Mesenchymal stem cell (in vitro differentiated cells and primary cell): ENCODE results near the gene GARIN5B.
A peak's percentile ranks its signal among the peaks of the same experiment; 100 is the strongest.

Source experiments
- DNase-seq: peaks from one replicate; pipeline ENCODE4 v3.0.0-alpha.2; 2013
- H2AFZ ChIP-seq: one replicate; pipeline ENCODE4 v1.6.1; 2013; ENCODE audit warnings: low read depth, mild to moderate bottlenecking, control low read depth, inconsistent platforms, low read length, moderate library complexity
- H2AK5ac ChIP-seq: 2 replicates; pipeline ENCODE4 v1.6.1; 2013; ENCODE audit warnings: low read length, moderate library complexity, mild to moderate bottlenecking, inconsistent platforms; ENCODE audit not compliant: severe bottlenecking
- H2BK120ac ChIP-seq: one replicate; pipeline ENCODE4 v1.6.1; 2013; ENCODE audit warnings: low read depth, mild to moderate bottlenecking, inconsistent platforms, low read length, moderate library complexity
- H2BK12ac ChIP-seq, 2 experiments: one replicate each; pipeline ENCODE4 v1.6.1; 2013; ENCODE audit warnings: inconsistent platforms in 2 of 2, low read length in 2 of 2, mild to moderate bottlenecking in 2 of 2, moderate library complexity in 2 of 2, control low read depth in 1 of 2
- H2BK15ac ChIP-seq: one replicate; pipeline ENCODE4 v1.6.1; 2013; ENCODE audit warnings: mild to moderate bottlenecking, low read depth, inconsistent platforms; ENCODE audit not compliant: poor library complexity, severe bottlenecking
- H2BK5ac ChIP-seq: 2 replicates; pipeline ENCODE4 v1.6.1; 2013; ENCODE audit warnings: low read depth, mild to moderate bottlenecking, low read length, control low read depth, inconsistent platforms; ENCODE audit not compliant: poor library complexity, severe bottlenecking
- H3K14ac ChIP-seq, 2 experiments: one replicate each; pipeline ENCODE4 v1.6.1; 2013; ENCODE audit warnings: inconsistent platforms in 2 of 2, low read length in 2 of 2, control low read depth in 1 of 2, mild to moderate bottlenecking in 1 of 2, moderate library complexity in 1 of 2
- H3K18ac ChIP-seq, 2 experiments: one replicate each; pipeline ENCODE4 v1.6.1; 2013; ENCODE audit warnings: inconsistent platforms in 2 of 2, low read length in 2 of 2, control low read depth in 1 of 2, low read depth in 1 of 2, mild to moderate bottlenecking in 1 of 2
- H3K23ac ChIP-seq, 2 experiments: one replicate each; pipeline ENCODE4 v1.6.1; 2013; ENCODE audit warnings: inconsistent platforms in 2 of 2, low read length in 2 of 2, mild to moderate bottlenecking in 2 of 2, moderate library complexity in 2 of 2, control low read depth in 1 of 2
- H3K27ac ChIP-seq: 2 replicates; pipeline ENCODE4 v1.5.1; 2013; ENCODE audit warnings: mild to moderate bottlenecking, moderate library complexity, low read length, control low read depth, inconsistent platforms; ENCODE audit not compliant: poor library complexity, severe bottlenecking
- H3K27me3 ChIP-seq, 2 experiments: 2 replicates each; pipeline versions ENCODE4 v1.6.1 to v1.7.0; 2013; ENCODE audit warnings: low read length in 2 of 2, mild to moderate bottlenecking in 2 of 2, moderate library complexity in 2 of 2, control low read depth in 1 of 2, inconsistent platforms in 1 of 2; ENCODE audit not compliant: control insufficient read depth in 1 of 2, insufficient read depth in 1 of 2
- H3K36me3 ChIP-seq, 2 experiments: 2 replicates each; pipeline versions ENCODE4 v1.6.1 to v1.7.0; 2013; ENCODE audit warnings: low read length in 2 of 2, control low read depth in 1 of 2, inconsistent platforms in 1 of 2, low read depth in 1 of 2, mild to moderate bottlenecking in 1 of 2; ENCODE audit not compliant: insufficient read depth in 2 of 2, control insufficient read depth in 1 of 2
- H3K4ac ChIP-seq, 2 experiments: one replicate each; pipeline ENCODE4 v1.6.1; 2013; ENCODE audit warnings: inconsistent platforms in 2 of 2, low read length in 2 of 2, mild to moderate bottlenecking in 2 of 2, moderate library complexity in 2 of 2, control low read depth in 1 of 2, low read depth in 1 of 2
- H3K4me1 ChIP-seq: 2 replicates; pipeline ENCODE4 v1.6.1; 2013; ENCODE audit warnings: low read depth, low read length, control low read depth; ENCODE audit not compliant: control insufficient read depth, insufficient read depth
- H3K4me2 ChIP-seq: 2 replicates; pipeline ENCODE4 v1.6.1; 2013; ENCODE audit warnings: low read length, mild to moderate bottlenecking, inconsistent platforms; ENCODE audit not compliant: poor library complexity, severe bottlenecking
- H3K4me3 ChIP-seq, 2 experiments: 2 replicates each; pipeline versions ENCODE4 v1.5.1 to v1.7.0; 2013; ENCODE audit warnings: low read length in 2 of 2, mild to moderate bottlenecking in 2 of 2, control low read depth in 1 of 2, low read depth in 1 of 2; ENCODE audit not compliant: insufficient read depth in 1 of 2
- H3K79me1 ChIP-seq: replicated peaks from 2 replicates; pipeline ENCODE4 v1.6.1; 2013; ENCODE audit warnings: mild to moderate bottlenecking, control low read depth, low read length, inconsistent platforms; ENCODE audit not compliant: poor library complexity, severe bottlenecking
- H3K9ac ChIP-seq: 2 replicates; pipeline ENCODE4 v1.7.0; 2013; ENCODE audit warnings: mild to moderate bottlenecking, low read length, moderate library complexity
- H3K9me3 ChIP-seq: 2 replicates; pipeline ENCODE4 v1.7.0; 2013; ENCODE audit warnings: mild to moderate bottlenecking, low read length; ENCODE audit not compliant: control insufficient read depth
- H4K8ac ChIP-seq: one replicate; pipeline ENCODE4 v1.6.1; 2013; ENCODE audit warnings: inconsistent platforms, mild to moderate bottlenecking, low read length, moderate library complexity
- H4K91ac ChIP-seq: one replicate; pipeline ENCODE4 v1.6.1; 2013; ENCODE audit warnings: mild to moderate bottlenecking, low read length, inconsistent platforms
- WGBS: methylation state at CpG from one replicate; pipeline ENCODE4 v1.1.7; 2013; ENCODE audit warnings: mixed read lengths; 5-methylcytosine and 5-hydroxymethylcytosine counted together

The GARIN5B gene

GRCh38 chr19:55319785-55320184, 43.3 kb downstream of the GARIN5B start:
- peak overlapping the region; percentile 29 for H3K9ac ChIP-seq
- peaks cover 8 to 33% of the 10 kb centered on the region in 2 experiments for H3K27me3 ChIP-seq
- no peak overlapping the region for H3K14ac ChIP-seq
- no peaks in the 10 kb centered on the region for H3K36me3 ChIP-seq
- H3K23ac ChIP-seq: no peak overlapping the region
- no peak overlapping the region for H2BK12ac ChIP-seq
- H3K27ac ChIP-seq: no peak overlapping the region
- H2AK5ac ChIP-seq: no peak overlapping the region
- DNase-seq: peak; percentile 50
- no peak overlapping the region for H3K4me3 ChIP-seq
- no peak overlapping the region for H2BK120ac ChIP-seq
- no peak overlapping the region for H3K4ac ChIP-seq
- no peaks in the 10 kb centered on the region for H3K79me1 ChIP-seq
- H3K18ac ChIP-seq: no peak overlapping the region
- H2BK5ac ChIP-seq: no peak overlapping the region
- peak overlapping the region; percentile 35 for H3K4me2 ChIP-seq
- 20% methylated on average over 21 of the region's 21 CpGs for WGBS
- peaks cover 3% of the 10 kb centered on the region for H3K9me3 ChIP-seq
- peaks cover 5% of the 10 kb centered on the region for H3K4me1 ChIP-seq
- no peak overlapping the region for H2BK15ac ChIP-seq
- H4K91ac ChIP-seq: no peak overlapping the region
- H4K8ac ChIP-seq: peak overlapping the region; percentile 8
- no peak overlapping the region for H2AFZ ChIP-seq

- Histone ChIP-seq H3K79me1 (no peaks in the 10 kb centered on the region), H2BK12ac (no peak overlapping the region), H3K4me1 (peaks cover 10% of the 10 kb centered on the region), H2BK120ac (no peak overlapping the region), H2BK15ac (no peak overlapping the region), H2AK5ac (no peak overlapping the region), H3K27ac (no peak overlapping the region), H3K9ac (no peak overlapping the region), H3K4me3 (no peak overlapping the region), H2BK5ac (no peak overlapping the region), H4K8ac (no peak overlapping the region), H4K91ac (no peak overlapping the region), H3K14ac (no peak overlapping the region), H2AFZ (no peak overlapping the region), H3K4me2 (no peak overlapping the region), H3K9me3 (peaks cover 3% of the 10 kb centered on the region), H3K23ac (no peak overlapping the region), H3K36me3 (peaks cover 0 to 12% of the 10 kb centered on the region in 2 experiments), H3K18ac (no peak overlapping the region), H3K27me3 (peaks cover 0 to 18% of the 10 kb centered on the region in 2 experiments), H3K4ac (no peak overlapping the region)
- DNase-seq: no peak
- WGBS: 92% methylated on average over 8 of the region's 8 CpGs
These were observed 46.4 kb downstream of the GARIN5B start for GRCh38 chr19:55316646-55317045.

- H3K4me3 ChIP-seq: no peak overlapping the region
These were observed 47.0 kb downstream of the GARIN5B start for GRCh38 chr19:55315956-55316525.

GRCh38 chr19:55314396-55314795, 48.7 kb downstream of the GARIN5B start:
- Histone ChIP-seq H3K79me1 (no peaks in the 10 kb centered on the region), H2AFZ (no peak overlapping the region), H3K36me3 (peaks cover 5 to 31% of the 10 kb centered on the region in 2 experiments), H3K4me3 (no peak overlapping the region), H2BK15ac (no peak overlapping the region), H2BK120ac (no peak overlapping the region), H3K4me2 (no peak overlapping the region), H4K91ac (no peak overlapping the region), H3K4ac (no peak overlapping the region), H3K18ac (no peak overlapping the region), H3K14ac (no peak overlapping the region), H2BK5ac (no peak overlapping the region), H3K27ac (no peak overlapping the region), H3K9me3 (peaks cover 3% of the 10 kb centered on the region), H3K27me3 (no peaks in the 10 kb centered on the region), H4K8ac (no peak overlapping the region), H3K9ac (no peak overlapping the region), H2AK5ac (no peak overlapping the region), H2BK12ac (no peak overlapping the region), H3K4me1 (peaks cover 5% of the 10 kb centered on the region), H3K23ac (no peak overlapping the region)
- 92% methylated on average over 8 of the region's 8 CpGs for WGBS
- DNase-seq: no peak

More at GRCh38 chr19:55315956-55316525, 47.0 kb downstream of the GARIN5B start:
- Histone ChIP-seq H3K14ac (no peak overlapping the region), H2AFZ (no peak overlapping the region), H4K8ac (no peak overlapping the region), H3K9me3 (peaks cover 3% of the 10 kb centered on the region), H2BK5ac (no peak overlapping the region), H4K91ac (no peak overlapping the region), H2BK15ac (no peak overlapping the region), H3K4me1 (peaks cover 10% of the 10 kb centered on the region), H3K36me3 (peaks cover 0 to 18% of the 10 kb centered on the region in 2 experiments), H3K27ac (no peak overlapping the region), H3K79me1 (no peaks in the 10 kb centered on the region), H3K9ac (no peak overlapping the region), H2BK120ac (no peak overlapping the region), H3K27me3 (peaks cover 0 to 13% of the 10 kb centered on the region in 2 experiments), H2BK12ac (no peak overlapping the region), H2AK5ac (no peak overlapping the region), H3K23ac (no peak overlapping the region), H3K4me2 (no peak overlapping the region), H3K18ac (no peak overlapping the region), H3K4ac (no peak overlapping the region)
- 88% methylated on average over 13 of the region's 13 CpGs for WGBS
- DNase-seq: no peak
